ENCODE data around the gene RPS6KA5. TPM values are rescaled to one million over a fixed set of nuclear protein-coding genes. Genes with fewer than 3 reads are reported as not detected.
"Not testable (repeated sequence)": the region's sequence is repeated elsewhere in the genome, so short reads cannot be mapped to it uniquely, and the experiment has no call there.

The RPS6KA5 gene
- total RNA-seq, 1 experiment from 2014 or later = 3.8 TPM

- WGBS (ENCODE audit: extremely low coverage, insufficient read length, low lambda C conversion rate) = no CpG with 5 or more reads among the region's 42 CpGs
- Histone ChIP-seq H3K9ac (ENCODE audit: extremely low read depth, insufficient read length, low read length) (no peak overlapping the region), H4K91ac (ENCODE audit: insufficient read length, low read depth, low read length) (no peak overlapping the region), H4K8ac (replicated peaks; ENCODE audit: insufficient read length, low read depth, low read length) (no peak overlapping the region), H2AFZ (ENCODE audit: low read length) (peak overlapping the region; percentile 98), H3T11ph (ENCODE audit: low read length) (no peak overlapping the region), H2BK20ac (ENCODE audit: low read depth, low read length, poor library complexity, severe bottlenecking) (no peak overlapping the region), H4K20me1 (ENCODE audit: control insufficient read depth, insufficient read depth, insufficient read length) (no peaks in the 10 kb centered on the region), H3K9me3 (ENCODE audit: control insufficient read depth, low read depth, low read length) (no peaks in the 10 kb centered on the region), H2AK5ac (ENCODE audit: insufficient read length, low read length) (no peak overlapping the region), H2BK12ac (ENCODE audit: insufficient read length, low read depth, low read length) (peak overlapping the region; percentile 86), H3K79me1 (ENCODE audit: insufficient read depth, low read depth, low read length, poor library complexity, severe bottlenecking) (no peaks in the 10 kb centered on the region), H3K4me1 (ENCODE audit: insufficient read depth, low read length) (no peaks in the 10 kb centered on the region; the same call in 1 of the 2 replicates), H3K56ac (ENCODE audit: insufficient read length, low read depth, low read length) (no peak overlapping the region), H3K4me2 (ENCODE audit: insufficient read depth, insufficient read length, low read length) (peak overlapping the region; percentile 79), H3K79me2 (ENCODE audit: insufficient read depth, low read length) (no peaks in the 10 kb centered on the region), H3K27me3 (ENCODE audit: insufficient read depth, low read length) (no peaks in the 10 kb centered on the region; the same call in 1 of the 2 replicates), H3K23ac (ENCODE audit: insufficient read length, low read depth, low read length) (no peak overlapping the region), H3K27ac (ENCODE audit: insufficient read length, low read depth, low read length) (no peak overlapping the region), H3K23me2 (ENCODE audit: insufficient read length, low read depth, low read length, poor library complexity, severe bottlenecking) (peaks cover 4% of the 10 kb centered on the region), H3K14ac (ENCODE audit: insufficient read depth, low read length) (0 out of 2 replicates have a peak overlapping the region, but pooled peaks have one; percentile 78), H2BK120ac (ENCODE audit: low read depth, low read length, poor library complexity, severe bottlenecking) (no peak overlapping the region), H3K18ac (ENCODE audit: insufficient read length, low read depth, low read length) (no peak overlapping the region), H2BK15ac (ENCODE audit: low read depth, low read length) (no peak overlapping the region), H4K5ac (ENCODE audit: insufficient read length, low read depth, low read length) (no peak overlapping the region), H3K4ac (ENCODE audit: low read depth, low read length) (no peak overlapping the region), H2BK5ac (ENCODE audit: insufficient read length, low read length) (no peak overlapping the region)
- Mint-ChIP-seq H3K4me1 (peaks cover 2 to 7% of the 10 kb centered on the region in 2 experiments; a peak in 2 of 4 replicates), H3K36me3 (ENCODE audit: insufficient read depth in 1 of 3, low read depth in 3 of 3) (peaks cover 7 to 15% (median 9%) of the 10 kb centered on the region in 3 experiments), H3K9me3 (peaks cover 19 to 31% of the 10 kb centered on the region in 2 experiments), H3K27me3 (ENCODE audit: low read depth) (peaks cover 86% of the 10 kb centered on the region), H3K27ac (no peak overlapping the region), H3K4me3 (peak overlapping the region; percentile 41 to 71; a peak in 4 of 5 replicates)
- TF ChIP-seq CTCF (conservative IDR thresholded peaks at IDR 0.05) = no peak
- peak; percentile 96 for DNase-seq
Measured at GRCh38 chr14:90827919-90828610, 232.4 kb downstream of the RPS6KA5 start.

- not testable (repeated sequence) for H3K14ac ChIP-seq (ENCODE audit: insufficient read depth, low read length); H3K9me3 ChIP-seq (ENCODE audit: control insufficient read depth, low read depth, low read length); H2BK20ac ChIP-seq (ENCODE audit: low read depth, low read length, poor library complexity, severe bottlenecking); H3K56ac ChIP-seq (ENCODE audit: insufficient read length, low read depth, low read length); H2BK15ac ChIP-seq (ENCODE audit: low read depth, low read length); H3K79me1 ChIP-seq (ENCODE audit: insufficient read depth, low read depth, low read length, poor library complexity, severe bottlenecking); DNase-seq; H3T11ph ChIP-seq (ENCODE audit: low read length); H3K27ac Mint-ChIP-seq; H4K91ac ChIP-seq (ENCODE audit: insufficient read length, low read depth, low read length); H3K79me2 ChIP-seq (ENCODE audit: insufficient read depth, low read length); H2BK120ac ChIP-seq (ENCODE audit: low read depth, low read length, poor library complexity, severe bottlenecking); H4K8ac ChIP-seq (replicated peaks; ENCODE audit: insufficient read length, low read depth, low read length); H2BK12ac ChIP-seq (ENCODE audit: insufficient read length, low read depth, low read length); H3K27ac ChIP-seq (ENCODE audit: insufficient read length, low read depth, low read length); H3K4ac ChIP-seq (ENCODE audit: low read depth, low read length); H2BK5ac ChIP-seq (ENCODE audit: insufficient read length, low read length); H3K27me3 ChIP-seq (ENCODE audit: insufficient read depth, low read length); H3K9ac ChIP-seq (ENCODE audit: extremely low read depth, insufficient read length, low read length); H3K23me2 ChIP-seq (ENCODE audit: insufficient read length, low read depth, low read length, poor library complexity, severe bottlenecking); H3K23ac ChIP-seq (ENCODE audit: insufficient read length, low read depth, low read length); H3K4me2 ChIP-seq (ENCODE audit: insufficient read depth, insufficient read length, low read length); H2AFZ ChIP-seq (ENCODE audit: low read length); H3K4me1 ChIP-seq (ENCODE audit: insufficient read depth, low read length); H3K4me1 Mint-ChIP-seq; H4K20me1 ChIP-seq (ENCODE audit: control insufficient read depth, insufficient read depth, insufficient read length); H3K18ac ChIP-seq (ENCODE audit: insufficient read length, low read depth, low read length); H4K5ac ChIP-seq (ENCODE audit: insufficient read length, low read depth, low read length); H3K4me3 Mint-ChIP-seq; H2AK5ac ChIP-seq (ENCODE audit: insufficient read length, low read length)
- WGBS (ENCODE audit: extremely low coverage, insufficient read length, low lambda C conversion rate) = no CpG with 5 or more reads among the region's 4 CpGs
- Mint-ChIP-seq H3K27me3 (ENCODE audit: low read depth) (peaks cover 55% of the 10 kb centered on the region), H3K36me3 (ENCODE audit: insufficient read depth in 1 of 3, low read depth in 3 of 3) (peaks cover 7 to 15% (median 9%) of the 10 kb centered on the region in 3 experiments), H3K9me3 (peaks cover 30 to 45% of the 10 kb centered on the region in 2 experiments)
Measured at GRCh38 chr14:90823542-90823941, 236.9 kb downstream of the RPS6KA5 start.
